HG02642 (cell line): ENCODE results near the gene PYDC1.
"Not testable (repeated sequence)": the region's sequence is repeated elsewhere in the genome, so short reads cannot be mapped to it uniquely, and the experiment has no call there.

ENCODE experiments used
- ATAC-seq: cut with Tn5 transposase; IDR thresholded peaks from one replicate; pipeline ENCODE4 v1.9.1; 2021; ENCODE audit warnings: mild to moderate bottlenecking; ENCODE audit not compliant: unreplicated experiment, poor library complexity

PYDC1 gene

DNA sequence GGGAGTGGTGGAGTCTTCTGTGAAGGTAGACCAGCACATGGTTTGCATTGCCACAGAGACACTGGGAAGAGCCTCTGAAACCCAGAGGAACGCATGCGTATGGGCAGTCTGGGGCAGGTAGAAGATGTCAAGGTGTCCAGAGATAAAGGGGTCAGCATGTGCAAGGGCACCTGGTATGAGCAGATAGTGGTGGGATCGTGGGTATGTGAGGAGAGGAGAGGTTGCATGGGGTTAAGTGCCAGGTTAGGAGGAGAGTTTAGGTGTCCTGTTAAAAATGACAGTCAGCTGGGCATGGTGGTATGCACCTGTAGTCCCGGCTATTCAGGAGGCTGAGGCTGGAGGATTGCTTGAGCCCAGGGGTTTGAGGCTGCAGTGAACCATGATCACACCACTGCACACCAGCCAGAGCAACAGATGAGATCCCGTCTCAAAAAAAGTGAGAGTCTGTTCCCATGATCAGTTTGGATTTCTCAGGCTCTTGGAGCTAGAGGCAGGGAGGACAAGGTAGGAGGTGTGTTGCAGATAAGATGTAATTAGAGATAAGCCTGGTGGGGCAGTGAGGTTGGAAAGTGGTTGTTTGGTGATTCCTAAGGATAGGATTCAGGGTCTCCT, 17.4 kb downstream of the PYDC1 start:
- ATAC-seq = no peak

GRCh38 chr16:31198207-31198882, 18.6 kb downstream of the PYDC1 start:
- ATAC-seq = no peak

GRCh38 chr16:31196324-31197088, 20.4 kb downstream of the PYDC1 start:
- no peak for ATAC-seq

- ATAC-seq = not testable (repeated sequence)
Measured at GRCh38 chr16:31195861-31196260, 21.1 kb downstream of the PYDC1 start.

DNA sequence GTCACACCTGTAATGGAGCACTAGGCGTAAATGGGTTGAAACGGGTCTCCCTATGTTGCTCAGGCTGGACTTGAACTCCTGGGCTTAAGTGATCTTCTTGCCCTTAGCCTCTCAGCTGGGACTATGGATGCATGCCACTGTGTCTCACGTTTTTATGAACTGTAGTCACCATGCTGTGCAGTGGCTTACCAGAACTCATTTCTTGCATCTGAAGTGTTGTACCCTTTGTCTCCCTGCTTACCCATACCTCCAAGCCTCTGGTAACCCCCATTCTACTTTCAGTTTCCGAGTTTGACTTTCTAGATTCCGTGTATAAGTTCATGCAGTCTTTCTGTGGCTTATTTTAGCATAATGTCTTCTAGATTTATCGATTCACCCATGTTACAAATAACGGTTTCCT, 22.0 kb downstream of the PYDC1 start:
- no peak for ATAC-seq

DNA sequence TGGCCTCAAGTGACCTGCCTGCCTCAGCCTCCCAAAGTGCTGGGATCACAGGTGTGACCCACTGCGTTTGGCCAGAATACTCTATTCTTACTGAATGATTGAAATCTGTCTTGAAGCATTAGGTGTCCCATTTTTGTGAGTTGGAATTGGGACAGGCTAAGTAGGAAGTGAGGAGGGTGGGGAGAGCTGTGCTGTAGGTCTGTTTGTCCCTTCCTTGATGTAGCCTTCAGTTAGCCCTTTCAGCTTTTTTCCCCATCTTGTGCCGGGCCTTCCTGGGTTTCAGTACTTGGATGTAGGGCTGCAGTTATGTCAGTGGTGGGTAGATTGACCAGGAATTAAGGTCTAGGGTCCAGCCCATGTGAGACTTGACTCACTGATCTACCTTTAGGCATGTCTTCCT, 23.1 kb downstream of the PYDC1 start:
- no peak for ATAC-seq

GRCh38 chr16:31192856-31193642, 23.9 kb downstream of the PYDC1 start:
- no peak for ATAC-seq

DNA sequence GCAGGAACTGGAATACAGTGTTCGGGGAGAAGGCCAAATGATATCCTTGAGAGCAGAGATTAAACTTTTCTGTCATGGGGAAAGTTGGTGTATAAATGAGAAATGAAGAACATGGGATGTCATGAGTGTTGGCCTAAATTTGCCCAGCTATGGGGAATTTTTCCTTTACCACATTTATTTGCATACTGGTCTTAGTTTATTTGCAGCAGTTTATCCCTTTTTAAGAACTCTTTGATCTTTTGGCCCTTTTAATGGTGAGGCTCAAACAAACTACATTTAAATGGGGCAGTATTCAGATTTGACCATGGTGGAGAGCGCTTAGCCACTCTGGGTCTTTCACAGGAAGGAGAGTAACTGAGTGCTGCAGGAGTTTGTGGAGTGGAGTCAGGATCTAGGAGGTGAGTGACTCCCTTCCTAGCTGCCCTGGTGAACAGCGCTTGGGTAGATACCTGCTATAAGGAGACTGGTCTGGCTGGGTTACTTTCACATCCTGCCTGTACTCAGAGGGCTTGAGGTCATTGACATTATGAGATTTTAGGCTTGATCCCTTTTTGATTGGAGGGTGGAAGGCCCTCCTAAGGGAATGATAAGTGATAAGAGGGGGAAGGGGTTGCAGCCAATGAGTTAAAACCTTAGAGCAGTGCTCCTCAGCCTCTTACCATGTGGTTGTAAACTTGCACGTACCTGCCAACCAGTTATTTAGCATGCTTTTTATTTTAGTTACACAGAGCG, 25.1 kb downstream of the PYDC1 start:
- ATAC-seq = no peak

DNA sequence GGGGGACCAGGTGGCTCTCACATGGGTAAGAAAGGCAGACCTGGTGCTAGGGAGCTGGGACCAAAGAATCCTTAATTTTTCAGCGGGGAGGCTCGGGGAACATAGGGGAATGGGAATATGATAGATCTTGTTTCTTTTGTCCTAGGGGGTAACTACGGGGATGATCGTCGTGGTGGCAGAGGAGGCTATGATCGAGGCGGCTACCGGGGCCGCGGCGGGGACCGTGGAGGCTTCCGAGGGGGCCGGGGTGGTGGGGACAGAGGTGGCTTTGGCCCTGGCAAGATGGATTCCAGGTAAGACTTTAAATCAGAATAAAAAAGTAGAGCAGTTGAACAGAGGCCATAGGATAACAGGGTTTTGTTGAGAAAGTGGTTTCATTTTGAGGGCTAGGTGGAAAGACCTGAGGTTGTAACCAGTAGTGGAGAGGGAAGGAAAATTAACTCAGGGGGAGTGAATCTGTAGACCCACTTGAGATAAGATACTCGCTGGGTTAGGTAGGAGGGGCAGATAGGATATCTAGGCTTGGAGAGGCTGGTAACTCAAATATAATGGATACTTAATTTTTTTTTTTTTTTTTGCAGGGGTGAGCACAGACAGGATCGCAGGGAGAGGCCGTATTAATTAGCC, 26.0 kb downstream of the PYDC1 start:
- no peak for ATAC-seq

GRCh38 chr16:31190061-31190460, 26.9 kb downstream of the PYDC1 start:
- ATAC-seq = no peak

GRCh38 chr16:31189412-31189778, 27.5 kb downstream of the PYDC1 start:
- no peak for ATAC-seq

GRCh38 chr16:31188450-31189411, 28.2 kb downstream of the PYDC1 start:
- ATAC-seq = no peak

- ATAC-seq = no peak
Measured at GRCh38 chr16:31187808-31188189, 29.1 kb downstream of the PYDC1 start.

DNA sequence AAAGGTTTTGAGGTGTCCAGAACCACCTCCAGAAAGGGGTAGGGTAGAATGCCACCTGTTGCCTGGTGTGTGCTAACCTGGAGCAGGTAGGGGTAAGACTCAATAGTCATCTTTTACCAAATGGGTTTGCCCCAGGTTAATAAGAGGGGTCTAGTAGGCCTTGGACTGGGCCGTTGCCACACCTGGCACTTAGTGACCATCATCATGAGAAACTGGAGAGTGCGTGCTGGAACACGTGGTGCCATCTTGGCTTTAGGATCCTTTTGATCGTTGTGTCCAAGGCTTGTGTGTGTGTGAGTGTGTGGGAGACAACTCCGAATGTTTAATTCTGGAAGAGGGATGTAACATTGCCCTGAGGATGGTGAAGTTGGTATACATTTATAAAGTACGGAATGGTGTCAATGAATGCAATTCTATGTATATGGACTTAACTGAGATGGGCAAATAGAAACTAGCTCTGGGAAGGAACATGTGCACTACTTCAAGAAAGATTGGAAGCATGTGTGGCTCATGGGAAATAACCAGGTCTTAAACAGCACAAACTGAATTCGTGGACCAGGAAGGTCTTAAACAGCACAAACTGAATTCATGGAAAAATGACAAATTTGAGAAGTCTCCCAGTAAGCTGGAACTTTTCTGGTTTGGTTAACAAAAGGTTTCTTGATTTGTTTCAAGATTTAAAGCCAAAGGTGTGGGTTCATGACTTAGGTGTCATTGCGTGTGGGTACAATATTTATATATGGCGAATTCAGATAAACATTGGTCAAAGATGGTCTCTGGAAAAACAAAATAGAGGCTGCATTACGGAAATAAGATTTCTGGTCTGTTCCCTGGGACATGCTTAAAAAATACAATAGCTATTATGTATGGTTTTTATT, 29.8 kb downstream of the PYDC1 start:
- no peak for ATAC-seq

DNA sequence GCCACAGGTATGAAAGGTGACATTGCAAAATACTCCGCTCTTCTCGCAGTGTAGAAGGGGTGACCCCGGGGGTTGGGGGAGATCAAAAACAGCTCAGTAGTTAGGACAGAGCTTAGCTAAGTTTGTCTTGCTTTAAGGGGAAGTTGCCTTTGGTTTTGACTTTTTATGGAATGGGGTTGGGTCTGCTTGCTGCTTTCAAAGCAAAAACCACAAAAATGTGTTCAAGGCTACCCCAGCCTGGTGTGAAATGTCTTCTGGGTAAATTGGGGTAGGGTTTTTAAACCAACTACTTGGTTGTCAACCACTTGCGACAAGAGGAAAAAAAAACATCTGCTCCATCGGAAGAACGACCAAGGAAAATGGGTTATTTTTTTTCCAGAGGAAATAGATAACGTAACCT, 30.8 kb downstream of the PYDC1 start:
- ATAC-seq = no peak

DNA sequence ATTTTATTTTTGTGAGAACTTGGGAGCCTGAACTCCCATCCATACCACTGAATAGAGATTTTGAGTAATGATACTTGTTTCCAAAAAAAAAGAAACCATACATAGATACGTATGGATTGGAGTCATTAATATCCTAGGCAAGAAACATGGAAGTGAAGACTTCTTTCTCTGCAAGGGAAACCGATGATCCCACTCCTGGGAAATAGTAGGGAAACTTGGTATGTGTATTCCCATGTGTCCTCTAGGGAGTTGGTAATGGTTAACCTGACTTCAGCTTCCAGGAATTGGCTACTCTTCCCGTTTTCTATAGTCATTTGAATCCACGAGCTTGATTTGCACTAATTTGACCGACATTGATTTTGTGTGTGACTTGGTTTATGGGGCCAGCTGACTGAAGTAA, 31.6 kb downstream of the PYDC1 start:
- no peak for ATAC-seq

GRCh38 chr16:31184888-31185287, 32.0 kb downstream of the PYDC1 start:
- no peak for ATAC-seq
